Activated B cell treated with CpG ODN at 0.5 μM for 24 hours (primary cell): ENCODE results near the gene THSD4. TPM values are rescaled to one million over a fixed set of nuclear protein-coding genes. Genes with fewer than 3 reads are reported as not detected.

Experiments used
- ATAC-seq: fragments of 200-7000 bp; cut with Tn5 transposase; one replicate; pipeline ENCODE4 v1.10.0; 2021; ENCODE audit warnings: low read depth, mild to moderate bottlenecking, moderate library complexity
- CTCF ChIA-PET: fragments of 350-600 bp; sonication (Branson Sonifier 250); formaldehyde crosslinking; loops from one replicate; lab custom pipeline; 2021; ENCODE audit warnings: antibody characterized with exemption; lab: Charles Lee
- POLR2A ChIA-PET: fragments of 350-600 bp; sonication (Branson Sonifier 250); formaldehyde crosslinking; loops from one replicate; lab custom pipeline; 2021; ENCODE audit warnings: antibody characterized with exemption; lab: Charles Lee
- DNase-seq: peaks from one replicate; pipeline ENCODE4 v3.0.0; 2022
- H3K27ac Mint-ChIP-seq: one replicate; pipeline ENCODE4 v1.8.0; 2020; ENCODE audit warnings: mixed read lengths
- H3K27me3 Mint-ChIP-seq: one replicate; pipeline ENCODE4 v1.8.0; 2021; ENCODE audit warnings: mixed read lengths
- H3K36me3 Mint-ChIP-seq: one replicate; pipeline ENCODE4 v1.8.0; 2021; ENCODE audit warnings: low read depth, mixed read lengths
- H3K4me1 Mint-ChIP-seq: one replicate; pipeline ENCODE4 v1.8.0; 2021; ENCODE audit warnings: mixed read lengths
- H3K4me3 Mint-ChIP-seq: one replicate; pipeline ENCODE4 v1.8.0; 2020; ENCODE audit warnings: mild to moderate bottlenecking, mixed read lengths
- H3K9me3 Mint-ChIP-seq: one replicate; pipeline ENCODE4 v1.8.0; 2020; ENCODE audit warnings: mixed read lengths
- intact Hi-C: fragments of 100-400 bp; cut with micrococcal nuclease; formaldehyde crosslinking; loops from one replicate; pipeline ENCODE4 v1.15.1; 2024
- total RNA-seq: library from RNA; stranded (reverse); gene quantifications from 2 replicates; pipeline ENCODE4 v1.2.3, GENCODE V29; 2022
- TF ChIP-seq, protein P1 (sequence below): fragments of 200-600 bp; IDR thresholded peaks from one replicate; pipeline ENCODE4 v1.8.0; 2022; ENCODE audit warnings: antibody characterized with exemption, mild to moderate bottlenecking

Gene THSD4
- total RNA-seq, 1 donor from 2014 or later, result not detected

DNA sequence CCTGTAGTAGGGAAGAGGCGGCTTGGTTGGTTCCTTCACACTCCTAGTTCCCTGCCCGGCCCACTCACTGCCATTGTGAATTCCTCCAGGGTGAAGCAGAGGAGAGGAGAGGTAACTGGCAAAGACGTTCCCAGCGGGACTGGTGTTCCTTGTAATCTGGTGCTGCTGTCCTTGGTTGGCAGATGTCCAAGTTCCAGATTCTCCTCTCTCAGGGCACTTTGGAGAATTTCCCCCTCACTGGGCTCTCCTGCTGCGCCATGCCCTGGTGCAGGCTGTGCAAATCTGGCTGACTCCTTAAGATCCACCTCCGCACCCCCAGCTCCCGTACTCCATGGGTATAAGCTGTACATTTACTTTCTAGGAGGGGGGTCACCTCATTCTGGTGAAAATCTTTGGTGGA lies 37.3 kb downstream of the THSD4 start:
- DNase-seq, result no peak
- ATAC-seq, result no peak
- no peak overlapping the region for H3K27ac Mint-ChIP-seq
- intact Hi-C loops, result no loop called here
- no peaks in the 10 kb centered on the region for H3K9me3 Mint-ChIP-seq
- no peak overlapping the region for H3K4me3 Mint-ChIP-seq
- H3K4me1 Mint-ChIP-seq, result no peaks in the 10 kb centered on the region
- ChIA-PET CTCF (no interaction called here), POLR2A (no interaction called here)
- no peaks in the 10 kb centered on the region for H3K27me3 Mint-ChIP-seq
- TF ChIP-seq, protein P1, sequence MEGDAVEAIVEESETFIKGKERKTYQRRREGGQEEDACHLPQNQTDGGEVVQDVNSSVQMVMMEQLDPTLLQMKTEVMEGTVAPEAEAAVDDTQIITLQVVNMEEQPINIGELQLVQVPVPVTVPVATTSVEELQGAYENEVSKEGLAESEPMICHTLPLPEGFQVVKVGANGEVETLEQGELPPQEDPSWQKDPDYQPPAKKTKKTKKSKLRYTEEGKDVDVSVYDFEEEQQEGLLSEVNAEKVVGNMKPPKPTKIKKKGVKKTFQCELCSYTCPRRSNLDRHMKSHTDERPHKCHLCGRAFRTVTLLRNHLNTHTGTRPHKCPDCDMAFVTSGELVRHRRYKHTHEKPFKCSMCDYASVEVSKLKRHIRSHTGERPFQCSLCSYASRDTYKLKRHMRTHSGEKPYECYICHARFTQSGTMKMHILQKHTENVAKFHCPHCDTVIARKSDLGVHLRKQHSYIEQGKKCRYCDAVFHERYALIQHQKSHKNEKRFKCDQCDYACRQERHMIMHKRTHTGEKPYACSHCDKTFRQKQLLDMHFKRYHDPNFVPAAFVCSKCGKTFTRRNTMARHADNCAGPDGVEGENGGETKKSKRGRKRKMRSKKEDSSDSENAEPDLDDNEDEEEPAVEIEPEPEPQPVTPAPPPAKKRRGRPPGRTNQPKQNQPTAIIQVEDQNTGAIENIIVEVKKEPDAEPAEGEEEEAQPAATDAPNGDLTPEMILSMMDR, result no peak
- H3K36me3 Mint-ChIP-seq, result no peaks in the 10 kb centered on the region

DNA sequence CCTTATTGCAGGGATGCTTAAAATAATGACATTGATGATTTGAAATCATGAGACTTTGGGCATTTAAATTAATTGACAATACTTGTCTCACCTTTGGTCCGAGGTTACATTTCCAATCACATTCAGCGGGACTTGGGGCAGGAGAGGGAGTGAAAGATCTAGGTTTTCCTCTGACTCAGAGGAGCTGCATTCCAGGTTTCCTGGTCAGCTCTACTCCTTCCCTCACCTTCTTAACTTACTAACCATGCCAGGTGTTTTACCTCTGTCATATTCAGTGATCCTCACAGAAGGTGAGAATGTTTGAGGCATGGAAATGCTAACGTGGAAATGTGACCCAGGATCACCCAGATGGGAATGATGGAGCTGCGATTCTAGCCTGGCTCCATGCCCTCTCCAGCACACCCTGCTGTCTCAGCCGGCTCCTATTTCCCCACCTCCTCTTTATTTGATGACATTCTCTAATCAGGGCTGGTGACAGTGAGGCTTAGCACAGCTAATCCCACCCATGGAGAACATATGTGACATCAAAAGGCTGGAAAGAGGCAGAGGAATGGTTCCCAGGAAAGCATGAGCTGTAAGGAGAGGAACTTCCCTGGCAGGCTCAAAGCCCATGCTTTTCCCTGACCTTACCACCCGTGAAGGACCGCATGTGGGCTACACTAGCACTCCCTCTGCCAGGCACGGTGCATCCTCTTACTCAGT lies 38.7 kb downstream of the THSD4 start:
- TF ChIP-seq, protein P1, result no peak
- DNase-seq (no peak), ATAC-seq (no peak)
- no peak overlapping the region for H3K4me3 Mint-ChIP-seq
- ChIA-PET POLR2A (no interaction called here), CTCF (interaction anchor here (0.5 kb wide), 1 partner anchor 270 kb away, joined by 3 read pairs; no protein-coding TSS in a partner anchor)
- intact Hi-C loops, result no loop called here
- H3K27ac Mint-ChIP-seq, result no peak overlapping the region
- no peaks in the 10 kb centered on the region for H3K36me3 Mint-ChIP-seq
- no peaks in the 10 kb centered on the region for H3K9me3 Mint-ChIP-seq
- no peaks in the 10 kb centered on the region for H3K4me1 Mint-ChIP-seq
- H3K27me3 Mint-ChIP-seq, result no peaks in the 10 kb centered on the region

GRCh38 chr15:71154607-71155200 lies 39.4 kb downstream of the THSD4 start:
- Mint-ChIP-seq H3K36me3 (no peaks in the 10 kb centered on the region), H3K4me3 (no peak overlapping the region), H3K27me3 (no peaks in the 10 kb centered on the region), H3K9me3 (no peaks in the 10 kb centered on the region), H3K27ac (no peak overlapping the region), H3K4me1 (no peaks in the 10 kb centered on the region)
- CTCF ChIA-PET, result no interaction called here
- intact Hi-C loops, result no loop called here
- ATAC-seq, result no peak
- TF ChIP-seq, protein P1, result no peak
- POLR2A ChIA-PET, result no interaction called here
- DNase-seq, result no peak

DNA sequence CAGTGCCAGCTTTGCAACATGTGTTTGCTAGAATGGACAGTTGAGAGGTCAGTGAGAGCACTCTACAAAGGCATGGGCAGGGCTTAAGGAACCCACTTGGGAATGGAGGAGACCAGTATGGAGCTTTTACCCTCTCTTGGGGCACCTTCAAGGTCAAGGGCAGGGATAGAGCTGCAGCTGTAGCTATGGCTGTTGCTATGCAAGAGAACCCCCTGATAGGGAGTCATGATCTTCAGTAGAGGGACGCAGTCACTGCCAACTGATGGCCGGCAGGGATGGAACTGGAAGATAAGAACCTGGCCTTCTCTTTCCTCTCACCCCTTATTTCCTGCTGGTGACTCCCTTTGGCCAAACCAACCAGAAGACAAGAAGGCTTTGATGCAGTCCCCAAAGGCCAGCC lies 40.3 kb downstream of the THSD4 start:
- H3K36me3 Mint-ChIP-seq, result no peaks in the 10 kb centered on the region
- no peak for DNase-seq
- no peak overlapping the region for H3K27ac Mint-ChIP-seq
- H3K9me3 Mint-ChIP-seq, result no peaks in the 10 kb centered on the region
- intact Hi-C loops, result no loop called here
- TF ChIP-seq, protein P1, result no peak
- no peak overlapping the region for H3K4me3 Mint-ChIP-seq
- CTCF ChIA-PET, result no interaction called here
- H3K27me3 Mint-ChIP-seq, result no peaks in the 10 kb centered on the region
- POLR2A ChIA-PET, result no interaction called here
- no peak for ATAC-seq
- H3K4me1 Mint-ChIP-seq, result no peaks in the 10 kb centered on the region

- ChIA-PET POLR2A (no interaction called here), CTCF (no interaction called here)
- Mint-ChIP-seq H3K27me3 (peaks cover 16% of the 10 kb centered on the region), H3K36me3 (no peaks in the 10 kb centered on the region), H3K4me3 (no peak overlapping the region), H3K9me3 (peaks cover 17% of the 10 kb centered on the region), H3K27ac (no peak overlapping the region), H3K4me1 (no peaks in the 10 kb centered on the region)
- DNase-seq, result no peak
- no peak for ATAC-seq
- intact Hi-C loops, result no loop called here
- TF ChIP-seq, protein P1, result no peak
Observed at GRCh38 chr15:71160976-71161375, 45.7 kb downstream of the THSD4 start.
